H9 (cell line): ENCODE results near the gene CRB3. TPM values are rescaled to one million over a fixed set of nuclear protein-coding genes. Genes with fewer than 3 reads are reported as not detected.

Experiments used
- DNase-seq: peaks from one replicate; pipeline ENCODE4 v3.0.0-alpha.2; 2017
- H2AFZ ChIP-seq: one replicate; pipeline ENCODE4 v1.6.1; 2013; ENCODE audit warnings: mild to moderate bottlenecking, low read length, control low read depth, moderate library complexity
- H2AK5ac ChIP-seq: 2 replicates; pipeline ENCODE4 v1.6.1; 2013; ENCODE audit warnings: low read length, control low read depth, mixed read lengths; ENCODE audit not compliant: insufficient read length
- H2BK120ac ChIP-seq: one replicate; pipeline ENCODE4 v1.6.1; 2013; ENCODE audit warnings: low read depth, mild to moderate bottlenecking, low read length, control low read depth, inconsistent platforms; ENCODE audit not compliant: poor library complexity, severe bottlenecking
- H2BK12ac ChIP-seq: 2 replicates; pipeline ENCODE4 v1.6.1; 2013; ENCODE audit warnings: low read length, control low read depth, mixed read lengths, low read depth; ENCODE audit not compliant: insufficient read length
- H2BK15ac ChIP-seq: 2 replicates; pipeline ENCODE4 v1.6.1; 2013; ENCODE audit warnings: low read depth, low read length, control low read depth
- H2BK20ac ChIP-seq: one replicate; pipeline ENCODE4 v1.6.1; 2013; ENCODE audit warnings: low read depth, mild to moderate bottlenecking, low read length, control low read depth, inconsistent platforms; ENCODE audit not compliant: poor library complexity, severe bottlenecking
- H2BK5ac ChIP-seq: 2 replicates; pipeline ENCODE4 v1.6.1; 2013; ENCODE audit warnings: low read length, control low read depth, mixed read lengths; ENCODE audit not compliant: insufficient read length
- H3K14ac ChIP-seq: 2 replicates; pipeline ENCODE4 v1.6.1; 2013; ENCODE audit warnings: low read length, control low read depth; ENCODE audit not compliant: insufficient read depth
- H3K18ac ChIP-seq: 2 replicates; pipeline ENCODE4 v1.6.1; 2013; ENCODE audit warnings: low read depth, mild to moderate bottlenecking, mixed read lengths, low read length, control low read depth; ENCODE audit not compliant: insufficient read length
- H3K23ac ChIP-seq: 2 replicates; pipeline ENCODE4 v1.6.1; 2013; ENCODE audit warnings: low read length, control low read depth, mixed read lengths, low read depth; ENCODE audit not compliant: insufficient read length
- H3K23me2 ChIP-seq: 2 replicates; pipeline ENCODE4 v1.6.1; 2013; ENCODE audit warnings: low read depth, mild to moderate bottlenecking, mixed read lengths, low read length, control low read depth; ENCODE audit not compliant: insufficient read length, poor library complexity, severe bottlenecking
- H3K27ac ChIP-seq: 2 replicates; pipeline ENCODE4 v1.5.1; 2013; ENCODE audit warnings: low read length, control low read depth, mixed read lengths, low read depth; ENCODE audit not compliant: insufficient read length
- H3K27me3 ChIP-seq: 2 replicates; pipeline ENCODE4 v1.6.1; 2013; ENCODE audit warnings: low read length, control low read depth, inconsistent platforms; ENCODE audit not compliant: insufficient read depth
- H3K4ac ChIP-seq: 2 replicates; pipeline ENCODE4 v1.6.1; 2013; ENCODE audit warnings: low read depth, mild to moderate bottlenecking, control low read depth, inconsistent platforms, low read length, moderate library complexity
- H3K4me1 ChIP-seq: 2 replicates; pipeline ENCODE4 v1.6.1; 2013; ENCODE audit warnings: low read length, control low read depth, inconsistent platforms; ENCODE audit not compliant: insufficient read depth
- H3K4me2 ChIP-seq: 2 replicates; pipeline ENCODE4 v1.6.1; 2013; ENCODE audit warnings: low read length, control low read depth, mixed read lengths; ENCODE audit not compliant: insufficient read length, insufficient read depth
- H3K56ac ChIP-seq: 2 replicates; pipeline ENCODE4 v1.6.1; 2013; ENCODE audit warnings: low read depth, mild to moderate bottlenecking, mixed read lengths, low read length, control low read depth; ENCODE audit not compliant: insufficient read length
- H3K79me1 ChIP-seq: 2 replicates; pipeline ENCODE4 v1.6.1; 2013; ENCODE audit warnings: low read depth, mild to moderate bottlenecking, moderate library complexity, low read length, control low read depth, inconsistent platforms; ENCODE audit not compliant: insufficient read depth, poor library complexity, severe bottlenecking
- H3K79me2 ChIP-seq: 2 replicates; pipeline ENCODE4 v1.6.1; 2013; ENCODE audit warnings: low read length, control low read depth, inconsistent platforms; ENCODE audit not compliant: insufficient read depth
- H3K9ac ChIP-seq: 2 replicates; pipeline ENCODE4 v1.6.1; 2013; ENCODE audit warnings: low read length, control low read depth, mixed read lengths; ENCODE audit not compliant: insufficient read length; ENCODE audit errors: extremely low read depth
- H3K9me3 ChIP-seq: one replicate; pipeline ENCODE4 v1.6.1; 2013; ENCODE audit warnings: low read depth, low read length, inconsistent platforms; ENCODE audit not compliant: control insufficient read depth
- H3T11ph ChIP-seq: one replicate; pipeline ENCODE4 v1.6.1; 2013; ENCODE audit warnings: mild to moderate bottlenecking, low read length, control low read depth, inconsistent platforms
- H4K20me1 ChIP-seq: one replicate; pipeline ENCODE4 v1.6.1; 2013; ENCODE audit not compliant: control insufficient read depth, insufficient read length, insufficient read depth
- H4K5ac ChIP-seq: 2 replicates; pipeline ENCODE4 v1.6.1; 2013; ENCODE audit warnings: low read depth, mild to moderate bottlenecking, mixed read lengths, low read length, control low read depth; ENCODE audit not compliant: insufficient read length
- H4K8ac ChIP-seq: replicated peaks from 2 replicates; pipeline ENCODE4 v1.6.1; 2013; ENCODE audit warnings: low read length, control low read depth, mixed read lengths, low read depth; ENCODE audit not compliant: insufficient read length
- H4K91ac ChIP-seq: 2 replicates; pipeline ENCODE4 v1.6.1; 2013; ENCODE audit warnings: low read depth, mild to moderate bottlenecking, moderate library complexity, mixed read lengths, low read length, control low read depth; ENCODE audit not compliant: insufficient read length
- H3K27ac Mint-ChIP-seq, 3 experiments: 2 replicates in 2 of 3; 3 replicates in 1 of 3; pipeline ENCODE4 v1.8.0; 2020 to 2021; ENCODE audit warnings: mixed read lengths in 3 of 3, mild to moderate bottlenecking in 1 of 3, moderate library complexity in 1 of 3
- H3K27me3 Mint-ChIP-seq: 2 replicates; pipeline ENCODE4 v1.8.0; 2021; ENCODE audit warnings: low read depth, mild to moderate bottlenecking, moderate library complexity, mixed read lengths
- H3K36me3 Mint-ChIP-seq, 3 experiments: 2 replicates in 2 of 3; 3 replicates in 1 of 3; pipeline ENCODE4 v1.8.0; 2020 to 2021; ENCODE audit warnings: low read depth in 3 of 3, mixed read lengths in 3 of 3; ENCODE audit not compliant: insufficient read depth in 1 of 3
- H3K4me1 Mint-ChIP-seq, 2 experiments: 2 replicates each; pipeline ENCODE4 v1.8.0; 2020; ENCODE audit warnings: mixed read lengths in 2 of 2
- H3K4me3 Mint-ChIP-seq, 2 experiments: 2 replicates in 1 of 2; 3 replicates in 1 of 2; pipeline ENCODE4 v1.8.0; 2020 to 2021; ENCODE audit warnings: mild to moderate bottlenecking in 2 of 2, mixed read lengths in 2 of 2, moderate library complexity in 1 of 2
- H3K9me3 Mint-ChIP-seq, 2 experiments: 2 replicates in 1 of 2; 3 replicates in 1 of 2; pipeline ENCODE4 v1.8.0; 2020; ENCODE audit warnings: mild to moderate bottlenecking in 2 of 2, mixed read lengths in 2 of 2, moderate library complexity in 1 of 2
- WGBS: extraction: QIAGEN DNeasy Blood & Tissue Kit; methylation state at CpG from one replicate; pipeline ENCODE4 v1.1.7; 2013; ENCODE audit warnings: missing lambda C conversion rate, low lambda C conversion rate, mixed read lengths; ENCODE audit not compliant: insufficient read length; ENCODE audit errors: extremely low coverage; 5-methylcytosine and 5-hydroxymethylcytosine counted together
- total RNA-seq: library from RNA; stranded (reverse); gene quantifications from 2 replicates; pipeline ENCODE4 v1.2.1, GENCODE V29; 2021
- TF ChIP-seq, protein P1 (sequence below): fragments of 200-600 bp; sonication (generic); conservative IDR thresholded peaks from 3 replicates; pipeline ENCODE4 v1.8.0; 2021; ENCODE audit warnings: antibody characterized with exemption, mild to moderate bottlenecking

The CRB3 gene
- total RNA-seq, 1 experiment from 2014 or later, result 32.1 TPM

- no peak overlapping the region for H3K18ac ChIP-seq
Observed at GRCh38 chr19:6446452-6446851, 17.6 kb upstream of the CRB3 start.

More at GRCh38 chr19:6446452-6446851, 17.6 kb upstream of the CRB3 start:
- Histone ChIP-seq H4K91ac (no peak overlapping the region), H3K14ac (no peak overlapping the region), H3K79me1 (no peaks in the 10 kb centered on the region), H2BK5ac (no peak overlapping the region), H3T11ph (no peak overlapping the region), H3K23ac (no peak overlapping the region), H2BK12ac (no peak overlapping the region), H4K5ac (no peak overlapping the region), H2BK120ac (no peak overlapping the region), H4K20me1 (peaks cover 2% of the 10 kb centered on the region), H2BK20ac (no peak overlapping the region), H2AFZ (no peak overlapping the region), H4K8ac (no peak overlapping the region), H3K56ac (no peak overlapping the region), H3K23me2 (no peaks in the 10 kb centered on the region), H3K9ac (no peak overlapping the region), H3K27me3 (no peaks in the 10 kb centered on the region), H2BK15ac (no peak overlapping the region), H3K4me2 (no peak overlapping the region), H3K9me3 (no peaks in the 10 kb centered on the region), H2AK5ac (no peak overlapping the region), H3K27ac (no peak overlapping the region), H3K4ac (no peak overlapping the region), H3K79me2 (no peaks in the 10 kb centered on the region), H3K4me1 (no peaks in the 10 kb centered on the region)
- Mint-ChIP-seq H3K27me3 (no peaks in the 10 kb centered on the region), H3K9me3 (no peaks in the 10 kb centered on the region; a peak in 1 of 5 replicates), H3K36me3 (peaks cover 8 to 25% (median 19%) of the 10 kb centered on the region in 3 experiments; a peak in 6 of 7 replicates), H3K27ac (no peak overlapping the region), H3K4me3 (no peak overlapping the region), H3K4me1 (no peaks in the 10 kb centered on the region)
- WGBS, result no CpG with 5 or more reads among the region's 3 CpGs
- TF ChIP-seq, protein P1, sequence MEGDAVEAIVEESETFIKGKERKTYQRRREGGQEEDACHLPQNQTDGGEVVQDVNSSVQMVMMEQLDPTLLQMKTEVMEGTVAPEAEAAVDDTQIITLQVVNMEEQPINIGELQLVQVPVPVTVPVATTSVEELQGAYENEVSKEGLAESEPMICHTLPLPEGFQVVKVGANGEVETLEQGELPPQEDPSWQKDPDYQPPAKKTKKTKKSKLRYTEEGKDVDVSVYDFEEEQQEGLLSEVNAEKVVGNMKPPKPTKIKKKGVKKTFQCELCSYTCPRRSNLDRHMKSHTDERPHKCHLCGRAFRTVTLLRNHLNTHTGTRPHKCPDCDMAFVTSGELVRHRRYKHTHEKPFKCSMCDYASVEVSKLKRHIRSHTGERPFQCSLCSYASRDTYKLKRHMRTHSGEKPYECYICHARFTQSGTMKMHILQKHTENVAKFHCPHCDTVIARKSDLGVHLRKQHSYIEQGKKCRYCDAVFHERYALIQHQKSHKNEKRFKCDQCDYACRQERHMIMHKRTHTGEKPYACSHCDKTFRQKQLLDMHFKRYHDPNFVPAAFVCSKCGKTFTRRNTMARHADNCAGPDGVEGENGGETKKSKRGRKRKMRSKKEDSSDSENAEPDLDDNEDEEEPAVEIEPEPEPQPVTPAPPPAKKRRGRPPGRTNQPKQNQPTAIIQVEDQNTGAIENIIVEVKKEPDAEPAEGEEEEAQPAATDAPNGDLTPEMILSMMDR, result no peak
- no peak for DNase-seq
